ENCODE measurements around the gene TCP1.

The TCP1 gene

GRCh38 chr6:159789377-159790148 is at the start of gene TCP1 (continued):
- TF ChIP-seq ZNF639 (tag by site-specific recombination; IDR thresholded peaks at IDR 0.05) (peak; percentile 22; the same call in 1 of the 2 replicates), IKZF3 (tag by site-specific recombination; IDR thresholded peaks at IDR 0.05) (peak; percentile 52), SP3 (tag by site-specific recombination; IDR thresholded peaks at IDR 0.05) (peak; percentile 89), ZNF561 (tag by site-specific recombination; IDR thresholded peaks at IDR 0.05; ENCODE audit: borderline replicate concordance) (no peak), ZSCAN5A (tag by site-specific recombination; IDR thresholded peaks at IDR 0.05) (0 out of 2 replicates have a peak, but pooled peaks have one; percentile 56), PATZ1 (tag by site-specific recombination; IDR thresholded peaks at IDR 0.05) (0 out of 2 replicates have a peak, but pooled peaks have one; percentile 68), ZFP37 (tag by site-specific recombination; IDR thresholded peaks at IDR 0.05) (peak; percentile 90), ZNF664 (tag by site-specific recombination; IDR thresholded peaks at IDR 0.05) (no peak), ZNF157 (tag by site-specific recombination; IDR thresholded peaks at IDR 0.05) (0 out of 2 replicates have a peak, but pooled peaks have one; percentile 16), ZNF202 (tag by site-specific recombination; IDR thresholded peaks at IDR 0.05; ENCODE audit: borderline replicate concordance) (no peak), ZNF248 (tag by site-specific recombination; IDR thresholded peaks at IDR 0.05) (no peak), ZNF501 (tag by site-specific recombination; IDR thresholded peaks at IDR 0.05) (no peak; the same call in 1 of the 2 replicates), SETDB1 (IDR thresholded peaks at IDR 0.05; ENCODE audit: insufficient read length, low read length) (peak; percentile 58), ZNF23 (tag by site-specific recombination; IDR thresholded peaks at IDR 0.05; ENCODE audit: borderline replicate concordance) (no peak), KLF8 (tag by site-specific recombination; IDR thresholded peaks at IDR 0.05) (peak; percentile 42), ZEB2 (tag by site-specific recombination; IDR thresholded peaks at IDR 0.05) (peak; percentile 43), ZNF146 (tag by site-specific recombination; IDR thresholded peaks at IDR 0.05) (no peak), ZNF133 (tag by site-specific recombination; IDR thresholded peaks at IDR 0.05) (peak; percentile 37; the same call in 1 of the 2 replicates), ZNF558 (tag by site-specific recombination; IDR thresholded peaks at IDR 0.05) (no peak), REPIN1 (tag by site-specific recombination; IDR thresholded peaks at IDR 0.05; ENCODE audit: low read depth) (peak; percentile 52; the same call in 1 of the 2 replicates)
- TF ChIP-seq, protein P1, sequence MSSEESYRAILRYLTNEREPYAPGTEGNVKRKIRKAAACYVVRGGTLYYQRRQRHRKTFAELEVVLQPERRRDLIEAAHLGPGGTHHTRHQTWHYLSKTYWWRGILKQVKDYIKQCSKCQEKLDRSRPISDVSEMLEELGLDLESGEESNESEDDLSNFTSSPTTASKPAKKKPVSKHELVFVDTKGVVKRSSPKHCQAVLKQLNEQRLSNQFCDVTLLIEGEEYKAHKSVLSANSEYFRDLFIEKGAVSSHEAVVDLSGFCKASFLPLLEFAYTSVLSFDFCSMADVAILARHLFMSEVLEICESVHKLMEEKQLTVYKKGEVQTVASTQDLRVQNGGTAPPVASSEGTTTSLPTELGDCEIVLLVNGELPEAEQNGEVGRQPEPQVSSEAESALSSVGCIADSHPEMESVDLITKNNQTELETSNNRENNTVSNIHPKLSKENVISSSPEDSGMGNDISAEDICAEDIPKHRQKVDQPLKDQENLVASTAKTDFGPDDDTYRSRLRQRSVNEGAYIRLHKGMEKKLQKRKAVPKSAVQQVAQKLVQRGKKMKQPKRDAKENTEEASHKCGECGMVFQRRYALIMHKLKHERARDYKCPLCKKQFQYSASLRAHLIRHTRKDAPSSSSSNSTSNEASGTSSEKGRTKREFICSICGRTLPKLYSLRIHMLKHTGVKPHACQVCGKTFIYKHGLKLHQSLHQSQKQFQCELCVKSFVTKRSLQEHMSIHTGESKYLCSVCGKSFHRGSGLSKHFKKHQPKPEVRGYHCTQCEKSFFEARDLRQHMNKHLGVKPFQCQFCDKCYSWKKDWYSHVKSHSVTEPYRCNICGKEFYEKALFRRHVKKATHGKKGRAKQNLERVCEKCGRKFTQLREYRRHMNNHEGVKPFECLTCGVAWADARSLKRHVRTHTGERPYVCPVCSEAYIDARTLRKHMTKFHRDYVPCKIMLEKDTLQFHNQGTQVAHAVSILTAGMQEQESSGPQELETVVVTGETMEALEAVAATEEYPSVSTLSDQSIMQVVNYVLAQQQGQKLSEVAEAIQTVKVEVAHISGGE (tag by site-specific recombination; conservative IDR thresholded peaks at IDR 0.05; ENCODE audit: low read depth), result peak; percentile 89
- TF ChIP-seq, protein P2, sequence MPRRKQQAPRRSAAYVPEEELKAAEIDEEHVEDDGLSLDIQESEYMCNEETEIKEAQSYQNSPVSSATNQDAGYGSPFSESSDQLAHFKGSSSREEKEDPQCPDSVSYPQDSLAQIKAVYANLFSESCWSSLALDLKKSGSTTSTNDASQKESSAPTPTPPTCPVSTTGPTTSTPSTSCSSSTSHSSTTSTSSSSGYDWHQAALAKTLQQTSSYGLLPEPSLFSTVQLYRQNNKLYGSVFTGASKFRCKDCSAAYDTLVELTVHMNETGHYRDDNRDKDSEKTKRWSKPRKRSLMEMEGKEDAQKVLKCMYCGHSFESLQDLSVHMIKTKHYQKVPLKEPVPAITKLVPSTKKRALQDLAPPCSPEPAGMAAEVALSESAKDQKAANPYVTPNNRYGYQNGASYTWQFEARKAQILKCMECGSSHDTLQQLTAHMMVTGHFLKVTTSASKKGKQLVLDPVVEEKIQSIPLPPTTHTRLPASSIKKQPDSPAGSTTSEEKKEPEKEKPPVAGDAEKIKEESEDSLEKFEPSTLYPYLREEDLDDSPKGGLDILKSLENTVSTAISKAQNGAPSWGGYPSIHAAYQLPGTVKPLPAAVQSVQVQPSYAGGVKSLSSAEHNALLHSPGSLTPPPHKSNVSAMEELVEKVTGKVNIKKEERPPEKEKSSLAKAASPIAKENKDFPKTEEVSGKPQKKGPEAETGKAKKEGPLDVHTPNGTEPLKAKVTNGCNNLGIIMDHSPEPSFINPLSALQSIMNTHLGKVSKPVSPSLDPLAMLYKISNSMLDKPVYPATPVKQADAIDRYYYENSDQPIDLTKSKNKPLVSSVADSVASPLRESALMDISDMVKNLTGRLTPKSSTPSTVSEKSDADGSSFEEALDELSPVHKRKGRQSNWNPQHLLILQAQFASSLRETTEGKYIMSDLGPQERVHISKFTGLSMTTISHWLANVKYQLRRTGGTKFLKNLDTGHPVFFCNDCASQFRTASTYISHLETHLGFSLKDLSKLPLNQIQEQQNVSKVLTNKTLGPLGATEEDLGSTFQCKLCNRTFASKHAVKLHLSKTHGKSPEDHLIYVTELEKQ (tag by site-specific recombination; IDR thresholded peaks at IDR 0.05; ENCODE audit: borderline replicate concordance), result 0 out of 2 replicates have a peak, but pooled peaks have one; percentile 9
- TF ChIP-seq, protein P3, sequence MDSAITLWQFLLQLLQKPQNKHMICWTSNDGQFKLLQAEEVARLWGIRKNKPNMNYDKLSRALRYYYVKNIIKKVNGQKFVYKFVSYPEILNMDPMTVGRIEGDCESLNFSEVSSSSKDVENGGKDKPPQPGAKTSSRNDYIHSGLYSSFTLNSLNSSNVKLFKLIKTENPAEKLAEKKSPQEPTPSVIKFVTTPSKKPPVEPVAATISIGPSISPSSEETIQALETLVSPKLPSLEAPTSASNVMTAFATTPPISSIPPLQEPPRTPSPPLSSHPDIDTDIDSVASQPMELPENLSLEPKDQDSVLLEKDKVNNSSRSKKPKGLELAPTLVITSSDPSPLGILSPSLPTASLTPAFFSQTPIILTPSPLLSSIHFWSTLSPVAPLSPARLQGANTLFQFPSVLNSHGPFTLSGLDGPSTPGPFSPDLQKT (IDR thresholded peaks at IDR 0.05; ENCODE audit: borderline replicate concordance, low read depth, low read length), result 0 out of 2 replicates have a peak, but pooled peaks have one; percentile 30
- TF ChIP-seq, protein P4, sequence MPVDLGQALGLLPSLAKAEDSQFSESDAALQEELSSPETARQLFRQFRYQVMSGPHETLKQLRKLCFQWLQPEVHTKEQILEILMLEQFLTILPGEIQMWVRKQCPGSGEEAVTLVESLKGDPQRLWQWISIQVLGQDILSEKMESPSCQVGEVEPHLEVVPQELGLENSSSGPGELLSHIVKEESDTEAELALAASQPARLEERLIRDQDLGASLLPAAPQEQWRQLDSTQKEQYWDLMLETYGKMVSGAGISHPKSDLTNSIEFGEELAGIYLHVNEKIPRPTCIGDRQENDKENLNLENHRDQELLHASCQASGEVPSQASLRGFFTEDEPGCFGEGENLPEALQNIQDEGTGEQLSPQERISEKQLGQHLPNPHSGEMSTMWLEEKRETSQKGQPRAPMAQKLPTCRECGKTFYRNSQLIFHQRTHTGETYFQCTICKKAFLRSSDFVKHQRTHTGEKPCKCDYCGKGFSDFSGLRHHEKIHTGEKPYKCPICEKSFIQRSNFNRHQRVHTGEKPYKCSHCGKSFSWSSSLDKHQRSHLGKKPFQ (tag by site-specific recombination; IDR thresholded peaks at IDR 0.05), result peak; percentile 46; the same call in 1 of the 2 replicates
